ENCODE results near the gene TARS1. TPM values are rescaled to one million over a fixed set of nuclear protein-coding genes. Genes with fewer than 3 reads are reported as not detected.
A peak's percentile ranks its signal among the peaks of the same experiment; 100 is the strongest.

TARS1 gene
- total and polyA plus RNA-seq, 8 donors, result 25.5 to 158 (median 82.5) TPM

DNA sequence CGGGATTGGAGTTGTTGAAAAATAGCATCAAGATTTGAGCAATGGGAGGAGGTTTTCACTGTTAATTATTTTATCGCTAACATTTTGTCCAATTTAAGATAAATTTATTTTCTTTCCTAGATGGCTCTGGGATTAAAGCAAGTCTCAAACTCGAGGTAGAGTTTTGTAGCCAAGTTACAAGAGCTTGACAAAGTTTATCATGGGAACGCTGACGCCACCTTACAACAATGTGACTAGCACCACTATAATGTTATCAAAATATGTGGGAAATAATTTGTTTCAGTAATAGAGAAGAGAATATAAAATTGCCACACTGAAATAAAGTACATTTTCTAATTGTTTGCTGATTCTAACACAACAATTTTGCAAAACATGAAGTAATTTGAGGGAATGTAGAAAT lies 19.8 kb upstream of the TARS1 start:
- no peak overlapping the region for H3K4me3 ChIP-seq
- no peaks in the 10 kb centered on the region for H3K27me3 ChIP-seq
- H3K27ac ChIP-seq, result no peak overlapping the region
- intact Hi-C loops (cut with DNase I; ENCODE audit: low total_unique reads), result loop anchor here (10.0 kb wide), 1 partner anchor 706 kb away; the partner anchor contains the start of gene NPR3
- H3K4me1 ChIP-seq, result no peaks in the 10 kb centered on the region
- DNase-seq, result no peak
- H3K36me3 ChIP-seq, result no peaks in the 10 kb centered on the region
- TF ChIP-seq EP300 (IDR thresholded peaks at IDR 0.05), result no peak
- TF ChIP-seq POLR2AphosphoS5 (IDR thresholded peaks at IDR 0.05), result no peak
- TF ChIP-seq, protein P1, sequence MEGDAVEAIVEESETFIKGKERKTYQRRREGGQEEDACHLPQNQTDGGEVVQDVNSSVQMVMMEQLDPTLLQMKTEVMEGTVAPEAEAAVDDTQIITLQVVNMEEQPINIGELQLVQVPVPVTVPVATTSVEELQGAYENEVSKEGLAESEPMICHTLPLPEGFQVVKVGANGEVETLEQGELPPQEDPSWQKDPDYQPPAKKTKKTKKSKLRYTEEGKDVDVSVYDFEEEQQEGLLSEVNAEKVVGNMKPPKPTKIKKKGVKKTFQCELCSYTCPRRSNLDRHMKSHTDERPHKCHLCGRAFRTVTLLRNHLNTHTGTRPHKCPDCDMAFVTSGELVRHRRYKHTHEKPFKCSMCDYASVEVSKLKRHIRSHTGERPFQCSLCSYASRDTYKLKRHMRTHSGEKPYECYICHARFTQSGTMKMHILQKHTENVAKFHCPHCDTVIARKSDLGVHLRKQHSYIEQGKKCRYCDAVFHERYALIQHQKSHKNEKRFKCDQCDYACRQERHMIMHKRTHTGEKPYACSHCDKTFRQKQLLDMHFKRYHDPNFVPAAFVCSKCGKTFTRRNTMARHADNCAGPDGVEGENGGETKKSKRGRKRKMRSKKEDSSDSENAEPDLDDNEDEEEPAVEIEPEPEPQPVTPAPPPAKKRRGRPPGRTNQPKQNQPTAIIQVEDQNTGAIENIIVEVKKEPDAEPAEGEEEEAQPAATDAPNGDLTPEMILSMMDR (IDR thresholded peaks at IDR 0.05), result no peak
- TF ChIP-seq POLR2A (IDR thresholded peaks at IDR 0.05), result no peak
- H3K9me3 ChIP-seq, result no peaks in the 10 kb centered on the region
- 56 to 69% (median 64%) methylated on average over 5 of the region's 5 CpGs for WGBS, 5 donors

DNA sequence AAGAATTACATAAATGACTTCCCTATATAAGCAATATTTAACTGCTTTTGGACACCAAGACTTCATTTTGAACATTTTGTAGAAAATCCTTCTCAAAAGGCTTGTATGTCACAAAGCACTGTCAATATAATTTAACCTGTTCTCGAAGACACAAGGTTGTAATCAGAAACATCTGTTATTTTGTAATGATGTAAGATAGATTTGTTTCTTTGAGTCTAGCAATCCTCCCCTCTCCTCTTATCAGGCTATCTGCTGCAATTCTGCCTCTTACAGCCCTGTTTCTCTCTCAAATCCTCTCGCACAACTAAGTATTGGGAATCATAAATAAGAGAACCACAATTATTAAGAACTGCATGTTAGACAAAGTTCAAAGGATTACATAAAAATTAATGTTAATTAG lies 18.6 kb upstream of the TARS1 start:
- no peak overlapping the region for H3K27ac ChIP-seq
- H3K27me3 ChIP-seq, result no peaks in the 10 kb centered on the region
- no peak for DNase-seq
- H3K4me3 ChIP-seq, result no peak overlapping the region
- H3K4me1 ChIP-seq, result no peaks in the 10 kb centered on the region
- no peaks in the 10 kb centered on the region for H3K9me3 ChIP-seq
- TF ChIP-seq POLR2AphosphoS5 (IDR thresholded peaks at IDR 0.05), result no peak
- TF ChIP-seq, protein P1 (IDR thresholded peaks at IDR 0.05), result no peak
- TF ChIP-seq EP300 (IDR thresholded peaks at IDR 0.05), result no peak
- no peak for TF ChIP-seq POLR2A (IDR thresholded peaks at IDR 0.05)
- H3K36me3 ChIP-seq, result no peaks in the 10 kb centered on the region
- intact Hi-C loops (cut with DNase I; ENCODE audit: low total_unique reads), result loop anchor here (10.0 kb wide), 1 partner anchor 707 kb away; the partner anchor contains the start of gene NPR3
- 79 to 86% (median 82%) methylated on average over 2 of the region's 2 CpGs for WGBS, 5 donors

DNA sequence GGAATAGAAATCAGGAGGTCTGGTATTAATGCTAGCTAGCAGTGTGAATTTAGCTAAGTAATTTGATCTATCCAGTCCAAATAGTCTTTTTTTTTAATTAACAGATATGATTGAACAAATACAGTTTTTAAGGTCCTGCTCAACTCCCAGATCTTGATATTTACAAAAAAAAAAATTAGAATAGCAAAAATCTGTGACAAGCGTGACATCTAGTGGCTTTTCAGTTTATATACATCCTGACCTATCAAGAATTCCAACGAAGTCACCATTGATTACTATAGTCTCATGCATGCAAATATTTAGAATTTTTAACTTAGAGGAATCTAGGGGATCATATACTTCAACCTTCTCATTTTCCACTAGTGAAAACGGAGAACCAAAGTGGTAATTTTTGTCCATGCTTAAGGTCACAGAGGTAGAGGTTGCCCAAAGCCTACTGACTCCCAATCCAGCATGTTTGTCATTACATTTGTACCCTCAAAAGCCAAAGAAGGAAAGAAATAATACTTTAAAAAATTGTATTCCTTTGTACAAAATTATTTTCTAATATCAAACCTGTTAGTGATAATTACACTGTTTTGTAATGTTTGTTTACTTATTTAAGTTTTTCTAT lies 17.6 kb upstream of the TARS1 start:
- Histone ChIP-seq H3K4me3 (no peak overlapping the region), H3K27ac (no peak overlapping the region), H3K36me3 (no peaks in the 10 kb centered on the region), H3K4me1 (no peaks in the 10 kb centered on the region), H3K27me3 (peaks cover 0 to 8% (median 0%) of the 10 kb centered on the region in 3 donors), H3K9me3 (no peaks in the 10 kb centered on the region)
- 4 to 7% (median 5%) methylated on average over 3 of the region's 3 CpGs for WGBS, 5 donors
- DNase-seq, result peak in 1 of 2 donors; percentile 61
- intact Hi-C loops (cut with DNase I; ENCODE audit: low total_unique reads), result loop anchor here (10.0 kb wide), 1 partner anchor 708 kb away; the partner anchor contains the start of gene NPR3
- TF ChIP-seq POLR2AphosphoS5 (IDR thresholded peaks at IDR 0.05), result no peak
- TF ChIP-seq, protein P1 (IDR thresholded peaks at IDR 0.05), result peak in 4 of 7 experiments; percentile 12 to 38 (median 19)

DNA sequence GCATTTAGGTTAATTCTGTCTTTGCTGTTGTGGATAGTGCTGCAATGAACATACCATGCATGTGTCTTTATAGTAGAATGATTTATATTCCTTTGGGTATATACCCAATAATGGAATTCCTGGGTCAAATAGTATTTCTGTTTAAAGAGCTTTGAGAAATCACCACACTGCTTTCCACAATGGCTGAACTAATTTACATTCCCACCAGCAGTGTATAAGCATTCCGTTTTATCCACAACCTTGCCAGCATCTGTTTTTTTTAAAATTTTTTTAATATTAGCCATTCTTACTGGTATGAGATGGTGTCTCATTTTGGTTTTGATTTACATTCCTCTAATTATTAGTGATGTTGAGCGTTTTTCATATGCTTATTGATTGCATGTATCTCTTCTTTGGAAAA lies 15.5 kb upstream of the TARS1 start:
- DNase-seq, result no peak
- TF ChIP-seq EP300 (IDR thresholded peaks at IDR 0.05) (no peak), POLR2A (IDR thresholded peaks at IDR 0.05) (no peak), POLR2AphosphoS5 (IDR thresholded peaks at IDR 0.05) (no peak)
- TF ChIP-seq, protein P1 (IDR thresholded peaks at IDR 0.05), result no peak
- WGBS, 5 donors, result 58 to 71% (median 68%) methylated on average over 2 of the region's 2 CpGs
- Histone ChIP-seq H3K4me3 (no peak overlapping the region), H3K9me3 (no peaks in the 10 kb centered on the region), H3K4me1 (no peaks in the 10 kb centered on the region), H3K27me3 (peaks cover 0 to 11% (median 0%) of the 10 kb centered on the region in 3 donors), H3K36me3 (no peaks in the 10 kb centered on the region), H3K27ac (no peak overlapping the region)
- intact Hi-C loops (cut with DNase I; ENCODE audit: low total_unique reads), result loop anchor here (10.0 kb wide), 1 partner anchor 711 kb away; the partner anchor contains the start of gene NPR3

Data from stomach (tissue), 9 donors.